Gastrocnemius medialis (tissue), 4 donors: ENCODE results near the gene YTHDF1. TPM values are rescaled to one million over a fixed set of nuclear protein-coding genes. Genes with fewer than 3 reads are reported as not detected.
"Not testable (repeated sequence)": the region's sequence is repeated elsewhere in the genome, so short reads cannot be mapped to it uniquely, and the experiment has no call there.

Experiments used
- ATAC-seq, 2 donors: fragments of 150-250 bp; one replicate each; pipeline ENCODE4 v1.9.1; 2016
- DNase-seq, 2 donors: peaks; one replicate each; pipeline ENCODE4 v3.0.0-alpha.2; 2019
- H3K27ac ChIP-seq, 4 donors: fragments of 200-600 bp; sonication (generic); 1 replicate in 1 of 4; 2 replicates in 3 of 4; pipeline ENCODE4 v1.5.1; 2016 to 2018; ENCODE audit warnings: mild to moderate bottlenecking in 2 of 4, moderate library complexity in 1 of 4
- H3K27me3 ChIP-seq, 3 donors: fragments of 200-600 bp; sonication (generic) in 2 of 3; 1 replicate in 1 of 3; 2 replicates in 2 of 3; pipeline versions ENCODE4 v1.5.1 to v1.6.0; 2016 to 2019; ENCODE audit warnings: mild to moderate bottlenecking in 1 of 3, moderate library complexity in 1 of 3
- H3K36me3 ChIP-seq, 2 donors: fragments of 200-600 bp; sonication (generic) in 1 of 2; one replicate each; pipeline ENCODE4 v1.5.1; 2017 to 2018
- H3K4me1 ChIP-seq, 2 donors: fragments of 200-600 bp; sonication (generic) in 1 of 2; one replicate each; pipeline ENCODE4 v1.5.1; 2016 to 2017; ENCODE audit warnings: mild to moderate bottlenecking in 2 of 2
- H3K4me3 ChIP-seq, 4 donors: fragments of 200-600 bp; sonication (generic) in 3 of 4; 1 replicate in 1 of 4; 2 replicates in 3 of 4; pipeline ENCODE4 v1.5.1; 2016 to 2019; ENCODE audit warnings: mild to moderate bottlenecking in 2 of 4
- H3K9me3 ChIP-seq, 3 donors: fragments of 200-600 bp; sonication (generic) in 2 of 3; 1 replicate in 1 of 3; 2 replicates in 2 of 3; pipeline ENCODE4 v1.5.1; 2016 to 2019
- POLR2A ChIP-seq, 2 donors: fragments of 450-650 bp; IDR thresholded peaks; one replicate each; pipeline ENCODE4 v1.6.1; 2017; ENCODE audit warnings: antibody characterized with exemption in 2 of 2, mild to moderate bottlenecking in 2 of 2, moderate library complexity in 2 of 2
- in situ Hi-C, 4 donors: fragments of 200-750 bp; cut with MboI; loops; one replicate each; pipeline versions ENCODE4 v1.15.0 to v1.8.0; 2017; ENCODE audit warnings: low sequenced_read_pairs in 4 of 4
- intact Hi-C: fragments of 100-400 bp; cut with DNase I; formaldehyde crosslinking; loops from one replicate; pipeline ENCODE4 v1.15.1; 2023; ENCODE audit warnings: low total_unique reads
- total RNA-seq, 4 donors: library from RNA; depleted of rRNA; stranded (reverse); fragments of >200 nt; gene quantifications; one replicate each; pipeline versions ENCODE4 v1.1.0 to v1.2.3, GENCODE V29; 2016
- TF ChIP-seq, protein P1 (sequence below), 5 experiments: fragments of 450-650 bp in 3 of 5; fragments of 200-600 bp in 2 of 5; sonication (generic) in 2 of 5; IDR thresholded peaks in 4 of 5; conservative IDR thresholded peaks in 1 of 5; 1 replicate in 4 of 5; 2 replicates in 1 of 5; pipeline ENCODE4 v1.5.1; 2016 to 2019; ENCODE audit warnings: antibody characterized with exemption in 5 of 5, mild to moderate bottlenecking in 3 of 5, moderate library complexity in 3 of 5

The YTHDF1 gene
- total RNA-seq, 4 donors from 2014 or later: 37.1 to 45.7 (median 40.4) TPM

DNA sequence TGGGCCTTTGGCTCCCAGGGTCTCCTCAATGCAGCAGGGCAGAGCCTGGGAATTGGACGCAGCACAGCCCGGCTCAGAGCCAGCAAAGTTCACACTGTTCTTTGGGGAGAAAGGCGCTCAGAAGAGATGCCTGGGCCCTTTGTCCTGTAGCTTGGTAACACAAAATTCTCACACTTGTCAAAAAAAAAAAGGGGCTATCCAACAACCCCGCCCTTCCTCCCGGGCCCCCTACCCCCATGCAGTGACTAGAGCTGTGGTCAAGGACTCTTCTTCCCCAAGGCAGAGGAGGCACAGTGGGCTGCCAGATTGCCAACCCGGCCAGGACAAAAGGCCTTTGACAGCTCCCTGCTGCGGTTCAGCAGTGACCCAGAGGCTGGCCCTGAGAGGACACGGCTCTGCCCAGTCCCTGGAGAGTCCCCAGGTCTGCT lies 36.4 kb upstream of the YTHDF1 start:
- in situ Hi-C loops: no loop called here
- Histone ChIP-seq H3K4me1 (no peaks in the 10 kb centered on the region), H3K27me3 (peaks cover 44 to 60% (median 56%) of the 10 kb centered on the region in 3 donors)

DNA sequence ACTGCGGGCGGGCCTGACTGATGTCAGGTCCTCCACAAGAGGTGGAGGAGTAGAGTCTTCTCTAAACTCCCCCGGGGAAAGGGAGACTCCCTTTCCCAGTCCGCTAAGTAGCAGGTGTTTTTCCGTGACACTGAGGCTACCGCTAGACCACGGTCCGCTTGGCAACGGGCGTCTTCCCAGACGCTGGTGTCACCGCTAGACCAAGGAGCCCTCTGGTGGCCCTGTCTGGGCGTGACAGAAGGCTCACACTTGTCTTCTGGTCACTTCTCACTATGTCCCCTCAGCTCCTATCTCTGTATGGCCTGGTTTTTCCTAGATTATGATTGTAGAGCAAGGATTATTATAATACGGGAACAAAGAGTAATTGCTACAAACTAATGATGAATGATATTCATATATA lies 35.4 kb upstream of the YTHDF1 start:
- H3K27me3 ChIP-seq: peaks cover 42 to 60% (median 56%) of the 10 kb centered on the region in 3 donors
- in situ Hi-C loops: not testable (repeated sequence)

More for the DNA sequence above, 36.4 kb upstream of the YTHDF1 start:
- DNase-seq (no peak), ATAC-seq (no peak)
- no peak overlapping the region for H3K4me3 ChIP-seq
- TF ChIP-seq, protein P1, sequence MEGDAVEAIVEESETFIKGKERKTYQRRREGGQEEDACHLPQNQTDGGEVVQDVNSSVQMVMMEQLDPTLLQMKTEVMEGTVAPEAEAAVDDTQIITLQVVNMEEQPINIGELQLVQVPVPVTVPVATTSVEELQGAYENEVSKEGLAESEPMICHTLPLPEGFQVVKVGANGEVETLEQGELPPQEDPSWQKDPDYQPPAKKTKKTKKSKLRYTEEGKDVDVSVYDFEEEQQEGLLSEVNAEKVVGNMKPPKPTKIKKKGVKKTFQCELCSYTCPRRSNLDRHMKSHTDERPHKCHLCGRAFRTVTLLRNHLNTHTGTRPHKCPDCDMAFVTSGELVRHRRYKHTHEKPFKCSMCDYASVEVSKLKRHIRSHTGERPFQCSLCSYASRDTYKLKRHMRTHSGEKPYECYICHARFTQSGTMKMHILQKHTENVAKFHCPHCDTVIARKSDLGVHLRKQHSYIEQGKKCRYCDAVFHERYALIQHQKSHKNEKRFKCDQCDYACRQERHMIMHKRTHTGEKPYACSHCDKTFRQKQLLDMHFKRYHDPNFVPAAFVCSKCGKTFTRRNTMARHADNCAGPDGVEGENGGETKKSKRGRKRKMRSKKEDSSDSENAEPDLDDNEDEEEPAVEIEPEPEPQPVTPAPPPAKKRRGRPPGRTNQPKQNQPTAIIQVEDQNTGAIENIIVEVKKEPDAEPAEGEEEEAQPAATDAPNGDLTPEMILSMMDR (IDR thresholded peaks at IDR 0.05 in 4 of 5, conservative IDR thresholded peaks at IDR 0.05 in 1 of 5): no peak
- TF ChIP-seq POLR2A (IDR thresholded peaks at IDR 0.05): no peak
- intact Hi-C loops: no loop called here
- H3K9me3 ChIP-seq: no peaks in the 10 kb centered on the region
- H3K36me3 ChIP-seq: no peaks in the 10 kb centered on the region
- no peak overlapping the region for H3K27ac ChIP-seq

DNA sequence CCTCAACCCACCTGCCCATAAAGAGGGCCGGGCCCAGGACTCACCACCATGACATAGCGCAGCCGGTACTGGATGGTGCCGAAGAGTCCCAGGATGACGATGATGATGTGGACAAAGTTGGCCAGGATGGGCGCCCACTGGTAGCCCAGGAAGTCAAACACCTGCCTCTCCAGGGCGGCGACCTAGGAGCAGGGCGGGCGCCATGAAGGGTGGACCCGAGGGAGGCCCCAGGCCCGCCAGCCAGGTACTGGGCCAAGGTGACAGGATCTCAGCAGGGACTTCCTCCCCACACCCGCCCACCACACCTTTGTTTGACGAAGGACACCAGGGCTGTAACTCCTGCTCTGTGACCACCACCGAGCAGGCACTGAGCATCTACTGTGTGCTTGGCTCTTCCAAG lies 34.0 kb upstream of the YTHDF1 start:
- H3K36me3 ChIP-seq: no peaks in the 10 kb centered on the region
- peaks cover 32 to 52% (median 47%) of the 10 kb centered on the region in 3 donors for H3K27me3 ChIP-seq
- TF ChIP-seq POLR2A (IDR thresholded peaks at IDR 0.05): no peak
- TF ChIP-seq, protein P1 (IDR thresholded peaks at IDR 0.05 in 4 of 5, conservative IDR thresholded peaks at IDR 0.05 in 1 of 5): no peak
- H3K4me3 ChIP-seq: no peak overlapping the region
- H3K4me1 ChIP-seq: no peaks in the 10 kb centered on the region
- in situ Hi-C loops (no loop called here), intact Hi-C loops (no loop called here)
- H3K27ac ChIP-seq: no peak overlapping the region
- ATAC-seq (no peak), DNase-seq (no peak)
- no peaks in the 10 kb centered on the region for H3K9me3 ChIP-seq

More for the DNA sequence above, 35.4 kb upstream of the YTHDF1 start:
- H3K4me1 ChIP-seq, H3K36me3 ChIP-seq, intact Hi-C loops, H3K9me3 ChIP-seq, DNase-seq, H3K27ac ChIP-seq, H3K4me3 ChIP-seq, ATAC-seq: not testable (repeated sequence)

DNA sequence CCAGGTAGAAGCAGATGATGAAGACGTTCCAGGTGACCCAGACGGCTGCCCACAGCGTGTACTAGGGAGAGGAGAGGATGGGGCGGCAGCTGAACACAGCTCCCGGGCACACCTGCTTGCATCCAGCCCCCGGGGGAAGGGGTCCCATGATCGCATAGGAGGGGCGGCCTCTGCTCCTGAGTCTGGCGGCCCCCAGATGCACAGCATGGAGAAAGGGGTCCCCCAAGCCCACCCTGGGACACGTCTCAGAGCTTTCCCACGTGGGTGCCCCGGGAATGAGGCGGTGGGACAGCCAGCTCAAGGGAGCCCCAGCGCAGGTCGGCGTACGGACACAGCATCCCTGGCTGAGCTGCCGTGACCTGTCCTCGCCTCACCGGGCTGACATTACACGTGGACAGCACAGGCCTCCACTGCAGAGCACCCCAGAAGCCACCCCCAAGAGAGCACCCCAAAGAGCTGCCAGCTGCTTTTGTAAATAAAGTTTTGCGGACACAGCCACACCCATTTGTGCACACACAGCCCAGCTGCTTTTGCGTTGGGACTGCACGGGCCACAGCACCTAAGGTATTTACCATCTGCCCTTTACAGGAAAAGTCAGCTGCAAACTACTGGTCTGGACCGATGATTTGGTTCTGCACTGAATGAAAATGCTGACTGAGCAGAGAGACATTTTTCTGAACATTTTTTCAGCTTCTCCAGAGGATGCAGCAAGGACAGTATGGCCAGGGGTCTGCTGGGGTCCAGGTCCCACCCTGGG lies 33.1 kb upstream of the YTHDF1 start:
- no peaks in the 10 kb centered on the region for H3K36me3 ChIP-seq
- peaks cover 27 to 48% (median 39%) of the 10 kb centered on the region in 3 donors for H3K27me3 ChIP-seq
- DNase-seq: no peak
- no peak overlapping the region for H3K27ac ChIP-seq
- H3K4me3 ChIP-seq: no peak overlapping the region
- no peaks in the 10 kb centered on the region for H3K4me1 ChIP-seq
- intact Hi-C loops (no loop called here), in situ Hi-C loops (no loop called here)
- ATAC-seq: no peak
- TF ChIP-seq, protein P1 (IDR thresholded peaks at IDR 0.05 in 4 of 5, conservative IDR thresholded peaks at IDR 0.05 in 1 of 5): no peak
- no peak for TF ChIP-seq POLR2A (IDR thresholded peaks at IDR 0.05)
- H3K9me3 ChIP-seq: no peaks in the 10 kb centered on the region

DNA sequence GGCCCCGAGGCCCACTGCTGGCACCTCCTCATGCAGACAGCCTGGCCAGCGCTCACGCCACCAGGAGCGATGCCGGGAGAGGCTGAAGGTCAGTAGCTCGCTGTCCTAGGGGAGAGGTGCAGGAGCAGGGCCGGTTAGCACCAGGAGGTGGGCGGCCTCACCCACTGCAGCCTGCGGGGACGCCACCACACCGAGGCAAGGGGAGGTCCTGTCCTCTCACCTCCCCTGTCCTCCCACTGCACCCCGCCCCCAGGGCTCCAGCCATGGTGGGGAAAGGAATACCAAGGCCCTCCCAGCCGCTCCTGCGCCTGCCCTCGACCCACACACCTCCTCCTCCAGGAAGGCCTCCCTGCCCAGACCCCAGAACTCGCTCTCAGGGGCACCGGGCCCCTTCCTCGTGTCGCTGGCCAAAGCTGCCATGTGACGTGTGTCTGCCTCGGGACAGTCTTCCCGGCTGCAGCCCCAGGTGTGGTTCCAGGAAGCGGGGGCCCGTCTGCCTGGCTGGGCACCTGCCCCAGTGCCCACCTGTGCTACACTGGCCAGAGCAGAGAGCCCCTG lies 31.8 kb upstream of the YTHDF1 start:
- intact Hi-C loops (no loop called here), in situ Hi-C loops (no loop called here)

More for the DNA sequence above, 31.8 kb upstream of the YTHDF1 start:
- Histone ChIP-seq H3K4me1 (no peaks in the 10 kb centered on the region), H3K27ac (no peak overlapping the region), H3K4me3 (no peak overlapping the region), H3K36me3 (no peaks in the 10 kb centered on the region), H3K27me3 (peaks cover 20 to 36% (median 27%) of the 10 kb centered on the region in 3 donors), H3K9me3 (no peaks in the 10 kb centered on the region)
- no peak for ATAC-seq
- no peak for TF ChIP-seq POLR2A (IDR thresholded peaks at IDR 0.05)
- DNase-seq: no peak
